Activated gamma-delta T cell treated with anti-CD3 and anti-CD28 coated beads, Interleukin-2, amount 50 U/mL, for 16 hours (primary cell): Measurements from ENCODE around the gene RAB40B.
"Not testable (repeated sequence)": the region's sequence is repeated elsewhere in the genome, so short reads cannot be mapped to it uniquely, and the experiment has no call there.

ENCODE experiments used
- DNase-seq: peaks from one replicate; pipeline ENCODE4 v3.0.0-alpha.2; 2020; ENCODE audit warnings: low read depth

Gene RAB40B

GRCh38 chr17:82698065-82698973 lies at the start of gene RAB40B:
RAB40B (minus strand) TSS chr17:82698698; CDS start chr17:82698596, 102 bp downstream.
- DNase-seq = peak; percentile 98

- no peak for DNase-seq
These were observed 47.0 kb upstream of the RAB40B start for GRCh38 chr17:82745524-82745923.

- not testable (repeated sequence) for DNase-seq
These were observed 46.2 kb upstream of the RAB40B start for GRCh38 chr17:82744736-82745135.

- no peak for DNase-seq
These were observed 45.1 kb upstream of the RAB40B start for GRCh38 chr17:82743344-82744219.

- no peak for DNase-seq
These were observed 42.6 kb upstream of the RAB40B start for GRCh38 chr17:82740906-82741759.

- DNase-seq = no peak
These were observed 39.7 kb upstream of the RAB40B start for GRCh38 chr17:82737967-82738877.

GRCh38 chr17:82736511-82737185 lies 38.1 kb upstream of the RAB40B start:
- DNase-seq = no peak

GRCh38 chr17:82734987-82735866 lies 36.7 kb upstream of the RAB40B start, which contains the start of gene FN3K:
FN3K (plus strand) TSS chr17:82735615; CDS start chr17:82735637, 22 bp downstream.
- DNase-seq = no peak

- DNase-seq = no peak
These were observed 33.7 kb upstream of the RAB40B start for GRCh38 chr17:82732118-82732743.

- no peak for DNase-seq
These were observed 31.2 kb upstream of the RAB40B start for GRCh38 chr17:82729479-82730260.

- no peak for DNase-seq
These were observed 27.9 kb upstream of the RAB40B start for GRCh38 chr17:82726427-82726826.

- no peak for DNase-seq
These were observed 24.8 kb upstream of the RAB40B start for GRCh38 chr17:82723169-82723807.

GRCh38 chr17:82722341-82723013 lies 24.0 kb upstream of the RAB40B start:
- no peak for DNase-seq

- DNase-seq = no peak
These were observed 21.7 kb upstream of the RAB40B start for GRCh38 chr17:82720204-82720603.

- DNase-seq = no peak
These were observed 20.6 kb upstream of the RAB40B start for GRCh38 chr17:82718986-82719685.
